Raji (cell line): ENCODE data around the gene H6PD.

ENCODE experiments used
- POLR2A ChIP-seq: IDR thresholded peaks from 2 replicates; pipeline ENCODE4 v1.6.1; 2011; ENCODE audit warnings: low read depth, low read length, control low read depth; ENCODE audit not compliant: insufficient read depth

The H6PD gene

DNA sequence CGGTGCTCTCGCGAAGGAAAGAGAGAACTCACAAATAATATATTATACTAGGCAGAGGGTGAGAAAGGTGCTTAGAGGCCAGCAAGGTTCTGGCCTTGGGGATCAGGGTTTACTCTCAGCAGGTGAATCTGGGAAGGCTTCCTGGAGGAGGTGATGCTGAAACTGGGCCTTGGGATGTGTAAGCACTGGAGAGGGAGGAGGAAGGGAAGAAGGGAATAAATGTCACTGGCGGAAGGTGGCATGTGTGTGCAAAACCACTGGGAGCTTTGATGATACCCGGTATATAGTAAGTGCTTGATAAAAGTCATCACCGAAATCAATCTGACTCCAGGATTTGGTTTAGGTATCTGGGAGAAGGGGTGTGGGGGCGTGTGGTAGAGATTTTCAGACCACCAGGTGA is 82.5 kb downstream of the H6PD start:
- no peak for TF ChIP-seq POLR2A

DNA sequence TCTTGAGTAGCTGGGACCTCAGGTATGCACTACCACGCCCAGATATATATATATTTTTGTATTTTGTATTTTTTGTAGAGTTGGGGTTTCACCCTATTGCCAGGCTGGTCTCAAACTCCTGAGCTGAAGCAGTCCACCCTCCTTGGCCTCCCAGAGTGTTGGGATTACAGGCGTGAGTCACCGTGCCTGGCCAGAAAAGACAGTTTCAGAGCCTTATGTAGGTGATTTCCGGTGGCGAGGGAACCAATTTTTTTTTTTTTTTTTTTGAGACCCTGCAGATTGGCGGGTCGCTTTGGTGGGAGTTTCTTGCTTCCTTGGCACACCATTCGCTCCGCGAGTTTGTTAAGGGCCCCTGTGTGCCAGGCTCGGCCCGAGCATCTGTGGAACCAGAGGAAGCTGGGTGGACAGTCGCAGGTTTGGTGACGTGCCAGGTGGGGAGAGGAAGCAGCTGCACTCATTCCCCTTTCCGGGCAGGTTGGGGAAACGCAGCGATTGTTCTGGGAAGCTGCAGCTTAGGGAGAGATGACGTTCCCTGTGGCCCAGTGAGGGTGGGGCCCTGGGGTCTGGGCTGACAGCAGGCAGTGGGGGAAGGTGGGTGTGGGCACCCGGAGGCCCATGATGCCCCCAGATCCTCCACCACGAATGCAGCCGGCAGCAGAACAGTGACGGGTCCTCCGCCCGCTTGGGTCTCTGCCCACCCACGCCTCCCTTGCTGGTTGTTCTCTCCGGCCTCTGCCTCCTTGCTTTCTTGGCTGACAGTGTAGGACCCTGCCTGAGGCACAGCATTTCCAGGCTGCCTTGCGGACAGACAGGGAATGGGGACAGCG is 83.2 kb downstream of the H6PD start:
- no peak for TF ChIP-seq POLR2A

- TF ChIP-seq POLR2A, result no peak
Measured at GRCh38 chr1:9319208-9319788, 84.7 kb downstream of the H6PD start.

DNA sequence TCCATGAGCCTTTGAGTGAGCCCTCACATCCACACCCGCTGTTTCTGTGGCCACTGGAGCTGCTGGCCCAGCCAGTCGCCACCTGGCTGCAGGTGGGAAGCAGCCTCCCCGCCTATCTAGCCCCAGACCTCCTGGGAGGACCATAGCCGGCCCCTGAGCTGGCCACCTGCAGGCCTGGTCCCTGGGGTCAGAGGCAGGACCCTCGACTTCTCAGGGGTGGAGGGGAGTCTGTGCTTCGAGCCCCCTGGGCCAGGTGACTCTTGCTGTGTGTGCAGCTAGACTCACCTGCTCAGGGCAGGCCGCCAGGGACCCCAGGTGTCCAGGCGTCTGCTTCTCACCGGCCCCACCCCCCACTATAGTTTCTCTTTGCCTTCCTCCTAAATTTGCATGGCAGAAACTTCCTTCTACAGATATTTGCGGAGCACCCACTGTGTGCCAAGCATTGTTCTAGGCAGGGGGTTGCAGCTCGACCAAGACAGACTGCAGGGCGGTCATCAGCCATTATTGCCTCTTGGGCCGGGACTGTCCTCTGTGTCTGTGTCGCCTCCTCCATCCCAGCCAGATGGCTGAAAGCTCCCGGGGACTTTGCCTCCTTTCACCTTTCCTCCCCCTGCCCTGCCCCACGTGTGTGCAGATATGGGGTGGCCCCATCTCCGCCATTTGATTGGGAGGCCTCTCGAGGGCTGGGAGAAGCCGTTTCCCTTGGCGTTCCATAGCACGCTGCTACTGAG is 85.4 kb downstream of the H6PD start:
- TF ChIP-seq POLR2A, result no peak
